Astrocyte (in vitro differentiated cells and primary cell): Measurements from ENCODE around the gene IL12RB1.

ENCODE experiments used
- CTCF ChIP-seq: IDR thresholded peaks from 2 replicates; pipeline ENCODE4 v1.5.1; 2011; ENCODE audit warnings: low read depth, mild to moderate bottlenecking, inconsistent platforms, low read length, moderate library complexity; ENCODE audit not compliant: insufficient read depth
- EZH2 ChIP-seq: IDR thresholded peaks from 2 replicates; pipeline ENCODE4 v1.6.1; 2012; ENCODE audit warnings: mild to moderate bottlenecking, low read length, inconsistent platforms; ENCODE audit not compliant: insufficient read depth

GRCh38 chr19:18117692-18118378, 31.1 kb upstream of the IL12RB1 start:
- TF ChIP-seq EZH2, result no peak
- no peak for TF ChIP-seq CTCF
